A549 (cell line): ENCODE measurements around the gene PADI2. TPM values are rescaled to one million over a fixed set of nuclear protein-coding genes. Genes with fewer than 3 reads are reported as not detected.

Source experiments
- ATAC-seq, 2 experiments: fragments of 200-7000 bp in 1 of 2; fragments of >200 bp in 1 of 2; cut with Nextera tagmentation in 1 of 2; cut with Tn5 transposase in 1 of 2; 3 replicates each; pipeline versions ENCODE4 v1.8.0 to v1.9.1; 2018 to 2020; ENCODE audit warnings: mild to moderate bottlenecking in 1 of 2, moderate library complexity in 1 of 2
- CTCF ChIA-PET: fragments of 300-600 bp; sonication (Branson Sonifier 250); formaldehyde crosslinking; extraction: SDS; loops from one replicate; lab custom pipeline; 2021; ENCODE audit warnings: antibody characterized with exemption, inconsistent platforms; lab: Yijun Ruan, JAX
- POLR2A ChIA-PET: fragments of 350-600 bp; formaldehyde crosslinking; extraction: SDS; loops from one replicate; lab custom pipeline; 2021; ENCODE audit warnings: antibody characterized with exemption, inconsistent platforms; lab: Yijun Ruan, JAX
- DNase-seq, 2 experiments: peaks; one replicate each; pipeline versions ENCODE4 v3.0.0 to v3.0.0-alpha.2; 2011 to 2016; ENCODE audit warnings: low read depth in 1 of 2, low spot score in 1 of 2
- FAIRE-seq: peaks from 2 replicates; lab custom pipeline; 2011; peaks lifted over from hg19 to GRCh38; lab: Jason Lieb, UNC
- H3K27ac ChIP-seq, 2 experiments: fragments of >200 bp; sonication (Bioruptor Twin); formaldehyde crosslinking; 3 replicates each; pipeline ENCODE4 v1.5.1; 2016 to 2017
- H3K4me1 ChIP-seq: fragments of >200 bp; sonication (Bioruptor Twin); formaldehyde crosslinking; 3 replicates; pipeline ENCODE4 v1.6.1; 2016
- H3K4me2 ChIP-seq: fragments of >200 bp; sonication (Bioruptor Twin); formaldehyde crosslinking; 3 replicates; pipeline ENCODE4 v1.6.1; 2016
- H3K4me3 ChIP-seq: fragments of >200 bp; sonication (Bioruptor Twin); formaldehyde crosslinking; 3 replicates; pipeline ENCODE4 v1.5.1; 2016
- H3K9me3 ChIP-seq: fragments of >200 bp; sonication (Bioruptor Twin); formaldehyde crosslinking; 3 replicates; pipeline ENCODE4 v1.6.1; 2016
- BHLHE40 ChIP-seq: IDR thresholded peaks from 2 replicates; pipeline ENCODE4 v1.6.1; 2012; ENCODE audit warnings: low read depth, low read length, inconsistent platforms
- EHMT2 ChIP-seq: fragments of 200-600 bp; sonication (generic); IDR thresholded peaks from 2 replicates; pipeline ENCODE4 v1.6.1; 2016; ENCODE audit warnings: antibody characterized with exemption, low read depth, mild to moderate bottlenecking, moderate library complexity
- EP300 ChIP-seq, 2 experiments: fragments of >200 bp; sonication (Bioruptor Twin); formaldehyde crosslinking; IDR thresholded peaks; 2 replicates in 1 of 2; 3 replicates in 1 of 2; pipeline ENCODE4 v1.6.1; 2016 to 2017
- ESRRA ChIP-seq: fragments of 150-350 bp; IDR thresholded peaks from 2 replicates; pipeline ENCODE4 v1.6.1; 2014; ENCODE audit warnings: mild to moderate bottlenecking, low read length, borderline replicate concordance
- FOSB ChIP-seq: fragments of 250-450 bp; sonication (Bioruptor Pico); IDR thresholded peaks from 2 replicates; pipeline ENCODE4 v1.5.0; 2020; ENCODE audit warnings: mild to moderate bottlenecking, moderate library complexity
- FOSL2 ChIP-seq, 2 experiments: fragments of 450-650 bp in 1 of 2; fragments of >200 bp in 1 of 2; sonication (Bioruptor Twin) in 1 of 2; formaldehyde crosslinking; IDR thresholded peaks; 2 replicates each; pipeline versions ENCODE4 v1.5.0 to v1.6.1; 2016 to 2020; ENCODE audit warnings: mild to moderate bottlenecking in 1 of 2, moderate library complexity in 1 of 2
- FOXS1 ChIP-seq: fragments of 250-450 bp; sonication (Bioruptor Pico); IDR thresholded peaks from 2 replicates; pipeline ENCODE4 v1.5.0; 2020; ENCODE audit warnings: mild to moderate bottlenecking, moderate library complexity
- HOXA7 ChIP-seq: fragments of 250-450 bp; sonication (Bioruptor Pico); IDR thresholded peaks from 2 replicates; pipeline ENCODE4 v1.5.0; 2020; ENCODE audit warnings: mild to moderate bottlenecking, moderate library complexity
- HOXB13 ChIP-seq: fragments of 250-450 bp; sonication (Bioruptor Pico); IDR thresholded peaks from 2 replicates; pipeline ENCODE4 v1.5.0; 2020; ENCODE audit warnings: low read depth, mild to moderate bottlenecking, moderate library complexity
- HOXB5 ChIP-seq: fragments of 250-450 bp; sonication (Bioruptor Pico); IDR thresholded peaks from 2 replicates; pipeline ENCODE4 v1.5.0; 2020; ENCODE audit warnings: mild to moderate bottlenecking, moderate library complexity
- JUN ChIP-seq, 2 experiments: fragments of >200 bp; sonication (Bioruptor Twin); formaldehyde crosslinking; IDR thresholded peaks; 2 replicates in 1 of 2; 3 replicates in 1 of 2; pipeline ENCODE4 v1.6.1; 2016 to 2017
- JUNB ChIP-seq: fragments of >200 bp; sonication (Bioruptor Twin); formaldehyde crosslinking; IDR thresholded peaks from 2 replicates; pipeline ENCODE4 v1.6.1; 2016
- MYC ChIP-seq: IDR thresholded peaks from 2 replicates; pipeline ENCODE4 v1.6.1; 2012; ENCODE audit warnings: mild to moderate bottlenecking, inconsistent platforms, low read length, improper control_type of control experiment, borderline replicate concordance
- NR3C1 ChIP-seq: fragments of >200 bp; sonication (Bioruptor Twin); formaldehyde crosslinking; IDR thresholded peaks from 3 replicates; pipeline ENCODE4 v1.6.1; 2017
- PHF8 ChIP-seq: fragments of 200-600 bp; sonication (generic); IDR thresholded peaks from 2 replicates; pipeline ENCODE4 v1.6.1; 2016; ENCODE audit warnings: low read depth, mild to moderate bottlenecking, antibody characterized with exemption, moderate library complexity, borderline replicate concordance
- RAD21 ChIP-seq, 2 experiments: fragments of >200 bp in 1 of 2; sonication (Bioruptor Twin) in 1 of 2; formaldehyde crosslinking in 1 of 2; IDR thresholded peaks in 1 of 2; conservative IDR thresholded peaks in 1 of 2; 2 replicates in 1 of 2; 3 replicates in 1 of 2; pipeline ENCODE4 v1.6.1; 2012 to 2018; ENCODE audit warnings: inconsistent platforms in 1 of 2
- RARB ChIP-seq: fragments of 250-450 bp; sonication (Bioruptor Pico); IDR thresholded peaks from 2 replicates; pipeline ENCODE4 v1.8.0; 2021; ENCODE audit warnings: mild to moderate bottlenecking, moderate library complexity
- RCOR1 ChIP-seq: fragments of 150-350 bp; IDR thresholded peaks from 2 replicates; pipeline ENCODE4 v1.6.1; 2014; ENCODE audit warnings: antibody characterized with exemption, low read length, low read depth
- SMC3 ChIP-seq: fragments of >200 bp; sonication (Bioruptor Twin); formaldehyde crosslinking; IDR thresholded peaks from 3 replicates; pipeline ENCODE4 v1.6.1; 2018; ENCODE audit warnings: inconsistent platforms
- ZC3H11A ChIP-seq: fragments of 450-650 bp; IDR thresholded peaks from 2 replicates; pipeline ENCODE4 v1.6.1; 2014; ENCODE audit warnings: antibody characterized with exemption, mild to moderate bottlenecking
- ZFP36 ChIP-seq: fragments of 450-650 bp; IDR thresholded peaks from 2 replicates; pipeline ENCODE4 v1.6.1; 2014; ENCODE audit warnings: borderline replicate concordance; ENCODE audit not compliant: partially characterized antibody
- ZSCAN20 ChIP-seq: fragments of 250-450 bp; sonication (Bioruptor Pico); IDR thresholded peaks from 2 replicates; pipeline ENCODE4 v1.8.0; 2022; ENCODE audit warnings: mild to moderate bottlenecking, moderate library complexity
- WGBS: methylation state at CpG from one replicate; pipeline ENCODE4 v1.1.6; 2017; ENCODE audit errors: missing lambda C conversion rate; 5-methylcytosine and 5-hydroxymethylcytosine counted together
- polyA plus RNA-seq, 4 experiments: library from polyadenylated mRNA; depleted of rRNA in 3 of 4; stranded (reverse); fragments of >200 nt; fragmentation: RNase III in 1 of 4; extraction: RNeasy Plus Mini Kit Qiagen cat#74134 plus additional on column Dnase treatment in 1 of 4; gene quantifications; 2 replicates in 3 of 4; 3 replicates in 1 of 4; pipeline ENCODE4 v1.2.3, GENCODE V29; 2011 to 2017
- TF ChIP-seq, protein P1 (sequence below): fragments of >200 bp; sonication (Bioruptor Twin); formaldehyde crosslinking; IDR thresholded peaks from 3 replicates; pipeline ENCODE4 v1.6.1; 2016
- TF ChIP-seq, protein P2 (sequence below): IDR thresholded peaks from 2 replicates; pipeline ENCODE4 v1.6.1; 2012
- TF ChIP-seq, protein P3 (sequence below): IDR thresholded peaks from 2 replicates; pipeline ENCODE4 v1.6.1; 2012
- TF ChIP-seq, protein P4 (sequence below): fragments of >200 bp; sonication (Bioruptor Twin); formaldehyde crosslinking; IDR thresholded peaks from 3 replicates; pipeline ENCODE4 v1.5.1; 2016

The PADI2 gene
- polyA plus RNA-seq, 2 of the 4 experiments (the other 2 are of a cell fraction), result 1.1 to 1.3 TPM

GRCh38 chr1:17095141-17095540 is 24.1 kb downstream of the PADI2 start:
- no peak for ATAC-seq
- TF ChIP-seq FOSL2 (IDR thresholded peaks at IDR 0.05) (no peak), FOSL2 (CRISPR knock-in tag; IDR thresholded peaks at IDR 0.05) (no peak), MYC (no peak), ZSCAN20 (no peak), FOXS1 (CRISPR knock-in tag) (no peak), EHMT2 (no peak), HOXB13 (CRISPR knock-in tag) (no peak), RAD21 (conservative IDR thresholded peaks at IDR 0.05 in 1 of 2, IDR thresholded peaks at IDR 0.05 in 1 of 2) (no peak), ZC3H11A (no peak), FOSB (CRISPR knock-in tag) (no peak)
- TF ChIP-seq, protein P1, sequence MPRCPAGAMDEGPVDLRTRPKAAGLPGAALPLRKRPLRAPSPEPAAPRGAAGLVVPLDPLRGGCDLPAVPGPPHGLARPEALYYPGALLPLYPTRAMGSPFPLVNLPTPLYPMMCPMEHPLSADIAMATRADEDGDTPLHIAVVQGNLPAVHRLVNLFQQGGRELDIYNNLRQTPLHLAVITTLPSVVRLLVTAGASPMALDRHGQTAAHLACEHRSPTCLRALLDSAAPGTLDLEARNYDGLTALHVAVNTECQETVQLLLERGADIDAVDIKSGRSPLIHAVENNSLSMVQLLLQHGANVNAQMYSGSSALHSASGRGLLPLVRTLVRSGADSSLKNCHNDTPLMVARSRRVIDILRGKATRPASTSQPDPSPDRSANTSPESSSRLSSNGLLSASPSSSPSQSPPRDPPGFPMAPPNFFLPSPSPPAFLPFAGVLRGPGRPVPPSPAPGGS, result no peak

DNA sequence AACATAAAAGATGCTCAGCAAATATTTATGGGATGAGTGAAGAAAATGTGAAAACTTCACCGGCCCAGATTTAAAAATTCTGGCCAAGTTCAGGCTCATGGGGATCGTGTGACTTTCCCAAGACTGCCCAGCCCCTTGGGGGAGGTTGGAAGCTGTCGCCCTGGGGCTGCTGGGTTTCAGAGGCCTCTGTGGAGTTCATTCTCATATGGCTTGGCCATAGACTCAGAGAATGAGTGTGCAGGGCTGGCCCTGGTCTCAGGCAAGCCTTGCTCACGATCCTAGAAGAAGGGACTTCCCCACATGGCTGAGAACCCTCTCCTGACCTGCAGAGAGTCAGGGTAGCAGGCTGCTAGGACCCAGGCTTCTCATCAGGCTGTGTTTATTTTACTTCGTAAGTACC is 24.6 kb downstream of the PADI2 start:
- no peak overlapping the region for H3K4me2 ChIP-seq
- H3K4me3 ChIP-seq, result no peak overlapping the region
- H3K27ac ChIP-seq, result no peak overlapping the region
- DNase-seq (no peak), ATAC-seq (no peak), FAIRE-seq (no peak)
- ChIA-PET CTCF (no interaction called here), POLR2A (no interaction called here)
- 59% methylated on average over 5 of the region's 5 CpGs for WGBS
- H3K9me3 ChIP-seq, result no peaks in the 10 kb centered on the region
- TF ChIP-seq, protein P2, sequence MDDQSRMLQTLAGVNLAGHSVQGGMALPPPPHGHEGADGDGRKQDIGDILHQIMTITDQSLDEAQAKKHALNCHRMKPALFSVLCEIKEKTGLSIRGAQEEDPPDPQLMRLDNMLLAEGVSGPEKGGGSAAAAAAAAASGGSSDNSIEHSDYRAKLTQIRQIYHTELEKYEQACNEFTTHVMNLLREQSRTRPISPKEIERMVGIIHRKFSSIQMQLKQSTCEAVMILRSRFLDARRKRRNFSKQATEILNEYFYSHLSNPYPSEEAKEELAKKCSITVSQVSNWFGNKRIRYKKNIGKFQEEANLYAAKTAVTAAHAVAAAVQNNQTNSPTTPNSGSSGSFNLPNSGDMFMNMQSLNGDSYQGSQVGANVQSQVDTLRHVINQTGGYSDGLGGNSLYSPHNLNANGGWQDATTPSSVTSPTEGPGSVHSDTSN, result no peak
- no peak for TF ChIP-seq ZFP36
- TF ChIP-seq JUNB, result no peak
- TF ChIP-seq HOXB5, result no peak
- TF ChIP-seq RARB (CRISPR knock-in tag), result no peak
- TF ChIP-seq EP300 (IDR thresholded peaks at IDR 0.05), result no peak
- TF ChIP-seq, protein P3, sequence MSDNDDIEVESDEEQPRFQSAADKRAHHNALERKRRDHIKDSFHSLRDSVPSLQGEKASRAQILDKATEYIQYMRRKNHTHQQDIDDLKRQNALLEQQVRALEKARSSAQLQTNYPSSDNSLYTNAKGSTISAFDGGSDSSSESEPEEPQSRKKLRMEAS, result no peak
- no peak for TF ChIP-seq PHF8
- no peak for TF ChIP-seq NR3C1
- no peak for TF ChIP-seq HOXA7
- TF ChIP-seq ESRRA, result no peak
- no peak for TF ChIP-seq SMC3
- TF ChIP-seq RCOR1, result no peak
- TF ChIP-seq JUN (IDR thresholded peaks at IDR 0.05), result no peak
- TF ChIP-seq, protein P4, sequence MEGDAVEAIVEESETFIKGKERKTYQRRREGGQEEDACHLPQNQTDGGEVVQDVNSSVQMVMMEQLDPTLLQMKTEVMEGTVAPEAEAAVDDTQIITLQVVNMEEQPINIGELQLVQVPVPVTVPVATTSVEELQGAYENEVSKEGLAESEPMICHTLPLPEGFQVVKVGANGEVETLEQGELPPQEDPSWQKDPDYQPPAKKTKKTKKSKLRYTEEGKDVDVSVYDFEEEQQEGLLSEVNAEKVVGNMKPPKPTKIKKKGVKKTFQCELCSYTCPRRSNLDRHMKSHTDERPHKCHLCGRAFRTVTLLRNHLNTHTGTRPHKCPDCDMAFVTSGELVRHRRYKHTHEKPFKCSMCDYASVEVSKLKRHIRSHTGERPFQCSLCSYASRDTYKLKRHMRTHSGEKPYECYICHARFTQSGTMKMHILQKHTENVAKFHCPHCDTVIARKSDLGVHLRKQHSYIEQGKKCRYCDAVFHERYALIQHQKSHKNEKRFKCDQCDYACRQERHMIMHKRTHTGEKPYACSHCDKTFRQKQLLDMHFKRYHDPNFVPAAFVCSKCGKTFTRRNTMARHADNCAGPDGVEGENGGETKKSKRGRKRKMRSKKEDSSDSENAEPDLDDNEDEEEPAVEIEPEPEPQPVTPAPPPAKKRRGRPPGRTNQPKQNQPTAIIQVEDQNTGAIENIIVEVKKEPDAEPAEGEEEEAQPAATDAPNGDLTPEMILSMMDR, result no peak
- no peak for TF ChIP-seq BHLHE40
- TF ChIP-seq FOSB (CRISPR knock-in tag), result no peak
- H3K4me1 ChIP-seq, result no peaks in the 10 kb centered on the region

More at GRCh38 chr1:17095141-17095540, 24.1 kb downstream of the PADI2 start:
- ChIA-PET POLR2A (no interaction called here), CTCF (no interaction called here)
- DNase-seq (no peak), FAIRE-seq (no peak)
- no peaks in the 10 kb centered on the region for H3K4me1 ChIP-seq
- H3K4me2 ChIP-seq, result no peak overlapping the region
- no peak overlapping the region for H3K27ac ChIP-seq
- no peak overlapping the region for H3K4me3 ChIP-seq
- no peaks in the 10 kb centered on the region for H3K9me3 ChIP-seq
- WGBS, result 38% methylated on average over 4 of the region's 4 CpGs
